ENCODE data around the gene HPN.

GRCh38 chr19:35018379-35018778, 23.1 kb upstream of the HPN start:
- TF ChIP-seq CTCF (IDR thresholded peaks at IDR 0.05): no peak
- TF ChIP-seq ZFX (IDR thresholded peaks at IDR 0.05; ENCODE audit: borderline replicate concordance): no peak

All from 22Rv1 (cell line).